ENCODE results near the gene ZNF253.
"Not testable (repeated sequence)": the region's sequence is repeated elsewhere in the genome, so short reads cannot be mapped to it uniquely, and the experiment has no call there.

DNA sequence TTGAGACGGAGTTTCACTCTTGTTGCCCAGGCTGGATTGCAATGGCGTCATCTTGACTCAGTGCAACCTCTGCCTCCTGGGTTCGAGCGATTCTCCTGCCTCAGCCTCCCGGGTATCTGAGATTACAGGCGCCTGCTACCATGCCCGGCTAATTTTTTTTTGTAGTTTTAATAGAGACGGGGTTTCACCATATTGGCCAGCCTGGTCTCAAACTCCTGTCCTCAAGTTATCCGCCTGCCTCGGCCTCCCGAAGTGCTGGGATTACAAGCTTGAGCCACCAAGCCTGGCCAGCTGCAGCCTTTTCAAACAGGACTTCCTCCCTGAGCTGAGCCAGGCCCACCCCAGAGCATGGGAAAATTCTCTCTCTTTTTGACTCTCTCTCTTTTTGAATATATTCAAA lies 43.7 kb upstream of the ZNF253 start:
- TF ChIP-seq, protein P1, sequence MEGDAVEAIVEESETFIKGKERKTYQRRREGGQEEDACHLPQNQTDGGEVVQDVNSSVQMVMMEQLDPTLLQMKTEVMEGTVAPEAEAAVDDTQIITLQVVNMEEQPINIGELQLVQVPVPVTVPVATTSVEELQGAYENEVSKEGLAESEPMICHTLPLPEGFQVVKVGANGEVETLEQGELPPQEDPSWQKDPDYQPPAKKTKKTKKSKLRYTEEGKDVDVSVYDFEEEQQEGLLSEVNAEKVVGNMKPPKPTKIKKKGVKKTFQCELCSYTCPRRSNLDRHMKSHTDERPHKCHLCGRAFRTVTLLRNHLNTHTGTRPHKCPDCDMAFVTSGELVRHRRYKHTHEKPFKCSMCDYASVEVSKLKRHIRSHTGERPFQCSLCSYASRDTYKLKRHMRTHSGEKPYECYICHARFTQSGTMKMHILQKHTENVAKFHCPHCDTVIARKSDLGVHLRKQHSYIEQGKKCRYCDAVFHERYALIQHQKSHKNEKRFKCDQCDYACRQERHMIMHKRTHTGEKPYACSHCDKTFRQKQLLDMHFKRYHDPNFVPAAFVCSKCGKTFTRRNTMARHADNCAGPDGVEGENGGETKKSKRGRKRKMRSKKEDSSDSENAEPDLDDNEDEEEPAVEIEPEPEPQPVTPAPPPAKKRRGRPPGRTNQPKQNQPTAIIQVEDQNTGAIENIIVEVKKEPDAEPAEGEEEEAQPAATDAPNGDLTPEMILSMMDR (IDR thresholded peaks at IDR 0.05; ENCODE audit: control extremely low read depth in 1 of 3, insufficient read depth in 1 of 3, low read depth in 1 of 3, low read length in 3 of 3), result not testable (repeated sequence)
- TF ChIP-seq PHF8 (conservative IDR thresholded peaks at IDR 0.05; ENCODE audit: low read depth, low read length); CEBPB (IDR thresholded peaks at IDR 0.05; ENCODE audit: low read depth, low read length); POLR2AphosphoS5 (IDR thresholded peaks at IDR 0.05; ENCODE audit: low read depth, low read length); EZH2 (IDR thresholded peaks at IDR 0.05; ENCODE audit: low read depth, low read length, severe bottlenecking): not testable (repeated sequence)

Measured in H1 (cell line).